ENCODE data around the gene MAMDC4.
"Not testable (repeated sequence)": the region's sequence is repeated elsewhere in the genome, so short reads cannot be mapped to it uniquely, and the experiment has no call there.

MAMDC4 gene

DNA sequence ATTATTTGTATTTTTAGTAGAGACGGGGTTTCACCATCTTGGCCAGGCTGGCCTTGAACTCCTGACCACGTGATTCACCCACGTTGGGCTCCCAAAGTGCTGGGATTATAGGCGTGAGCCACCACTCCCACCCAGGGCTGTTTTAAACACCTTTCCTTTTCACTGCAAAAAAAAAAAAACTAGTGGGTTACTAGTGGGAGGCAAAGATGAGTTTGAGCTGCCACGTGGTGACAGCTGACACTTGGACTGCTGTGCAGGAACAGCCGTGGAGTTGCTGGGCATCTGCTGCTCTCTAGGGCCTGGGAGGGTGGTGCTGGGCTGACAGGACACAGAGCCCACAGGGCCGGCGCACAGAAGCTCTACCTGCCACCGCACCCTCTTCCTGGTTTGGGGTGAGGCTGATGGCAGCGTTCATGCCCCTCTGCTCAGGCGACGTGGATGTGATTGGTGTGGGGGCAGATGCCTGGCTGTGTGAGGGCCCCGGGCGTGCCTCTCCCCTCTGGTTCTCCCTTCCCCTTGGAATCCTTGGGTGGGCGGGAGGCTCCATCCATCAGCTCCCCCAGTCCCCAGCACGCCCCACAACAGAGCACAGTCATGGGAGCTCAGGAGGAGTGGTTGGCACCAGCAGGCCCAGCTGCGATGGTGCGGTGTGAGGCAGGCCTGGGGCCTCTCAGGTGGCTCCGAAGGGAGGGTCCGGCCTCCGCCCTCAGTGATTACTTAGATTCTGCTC, 27.5 kb upstream of the MAMDC4 start:
- DNase-seq (ENCODE audit: low read depth in 2 of 2, low spot score in 1 of 2): no peak

DNA sequence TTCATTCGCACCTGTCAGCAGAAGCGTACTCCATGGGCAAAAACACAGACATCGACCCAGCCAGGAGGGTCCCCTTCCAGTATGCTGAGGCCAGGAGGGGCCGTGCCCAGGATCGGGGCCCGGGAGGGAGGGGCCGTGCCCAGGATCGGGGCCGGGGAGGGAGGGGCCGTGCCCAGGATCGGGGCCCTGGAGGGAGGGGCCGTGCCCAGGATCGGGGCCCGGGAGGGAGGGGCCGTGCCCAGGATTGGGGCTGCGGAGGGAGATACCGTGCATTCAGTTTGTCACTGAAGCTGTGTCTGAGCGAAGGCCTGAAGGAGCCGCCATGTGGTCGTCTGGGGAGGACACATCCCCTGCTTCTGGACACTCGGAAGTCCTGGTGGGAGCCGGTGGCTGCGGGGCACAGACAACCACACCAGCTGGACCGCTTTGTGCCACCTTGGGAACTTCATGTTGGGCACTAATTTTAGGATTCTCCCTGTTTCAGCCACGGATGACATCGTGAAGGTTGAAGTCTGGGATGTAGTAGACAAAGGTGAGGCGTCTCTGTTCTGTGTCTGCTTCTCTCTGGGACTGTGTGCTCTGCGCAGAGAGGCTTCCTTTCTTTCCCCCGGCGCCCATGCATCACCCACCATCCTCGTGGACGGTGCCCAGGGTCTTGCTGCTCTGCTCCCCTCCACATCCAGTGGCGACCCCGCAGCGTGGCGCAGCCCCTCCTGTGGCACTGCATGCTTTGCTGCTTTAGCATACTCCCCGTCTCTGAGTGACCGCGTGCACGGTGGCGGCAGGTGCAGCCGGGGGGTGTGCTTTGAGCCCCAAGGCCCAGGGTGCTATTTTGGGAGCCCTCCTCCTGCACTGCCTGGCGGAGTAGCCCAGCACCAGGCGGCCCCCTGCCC, 26.6 kb upstream of the MAMDC4 start:
- no peak for DNase-seq (ENCODE audit: low read depth in 2 of 2, low spot score in 1 of 2)

DNA sequence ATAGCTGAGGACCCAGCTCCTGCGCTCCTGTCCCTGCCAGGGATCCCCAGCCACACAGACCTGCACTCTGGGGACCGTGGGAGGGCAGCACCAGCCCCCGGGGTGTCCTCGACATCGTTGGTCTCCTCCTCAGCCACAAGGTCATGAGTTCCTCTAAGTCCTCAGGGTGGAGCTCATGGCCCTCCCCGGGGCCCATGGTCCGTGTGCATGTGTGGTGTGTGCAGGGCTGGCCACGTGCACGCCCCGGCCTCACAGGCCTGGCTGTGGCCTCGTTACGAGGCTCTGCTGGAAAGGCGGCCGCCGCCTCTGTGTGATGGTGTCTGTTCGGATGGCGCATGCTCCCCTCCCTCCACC, 26.0 kb upstream of the MAMDC4 start:
- no peak for DNase-seq (ENCODE audit: low read depth in 2 of 2, low spot score in 1 of 2)

DNA sequence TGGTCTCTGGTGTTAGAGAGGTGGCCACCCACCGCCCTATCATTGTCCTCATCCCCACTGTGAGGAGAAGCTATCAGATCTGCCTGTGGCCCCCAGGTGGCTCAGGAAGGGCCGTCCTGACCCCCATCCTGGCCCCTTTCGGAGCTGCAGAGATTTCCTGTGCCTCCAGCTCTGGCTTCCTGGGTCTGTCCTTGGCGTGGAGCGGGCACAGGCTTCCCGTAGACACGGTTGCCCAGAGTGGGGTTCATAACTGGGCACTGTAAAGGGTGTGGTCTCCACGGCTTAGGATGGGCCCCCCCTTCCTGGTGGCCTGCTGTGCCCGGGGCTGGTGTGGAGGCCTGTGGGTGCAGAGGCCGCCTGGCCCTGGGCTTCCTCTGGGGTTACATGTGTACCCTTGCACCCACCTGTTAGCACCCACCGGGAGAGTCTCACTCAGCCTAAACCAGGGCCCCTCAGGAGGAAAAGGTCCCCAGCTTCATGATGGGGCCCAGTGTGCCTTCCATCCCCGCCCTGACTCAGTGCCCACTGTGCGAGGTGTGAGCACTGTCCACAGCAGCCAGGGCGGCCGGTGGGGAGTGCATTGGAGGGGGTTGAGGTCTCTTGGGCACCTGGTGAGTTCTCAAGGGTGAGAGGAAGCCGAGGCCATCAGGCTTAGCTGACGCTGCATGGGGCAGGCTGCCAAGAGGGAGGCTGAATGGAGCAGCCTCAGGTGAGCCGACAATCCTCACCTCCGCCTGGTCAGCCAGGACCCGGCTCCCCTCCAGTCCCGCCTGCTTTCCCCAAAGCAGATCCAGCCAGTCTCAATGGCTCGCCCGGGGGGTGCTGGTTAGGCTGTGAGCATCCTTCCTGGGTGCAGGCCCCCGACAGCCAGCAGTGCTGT, 25.2 kb upstream of the MAMDC4 start:
- DNase-seq (ENCODE audit: low read depth in 2 of 2, low spot score in 1 of 2): no peak

DNA sequence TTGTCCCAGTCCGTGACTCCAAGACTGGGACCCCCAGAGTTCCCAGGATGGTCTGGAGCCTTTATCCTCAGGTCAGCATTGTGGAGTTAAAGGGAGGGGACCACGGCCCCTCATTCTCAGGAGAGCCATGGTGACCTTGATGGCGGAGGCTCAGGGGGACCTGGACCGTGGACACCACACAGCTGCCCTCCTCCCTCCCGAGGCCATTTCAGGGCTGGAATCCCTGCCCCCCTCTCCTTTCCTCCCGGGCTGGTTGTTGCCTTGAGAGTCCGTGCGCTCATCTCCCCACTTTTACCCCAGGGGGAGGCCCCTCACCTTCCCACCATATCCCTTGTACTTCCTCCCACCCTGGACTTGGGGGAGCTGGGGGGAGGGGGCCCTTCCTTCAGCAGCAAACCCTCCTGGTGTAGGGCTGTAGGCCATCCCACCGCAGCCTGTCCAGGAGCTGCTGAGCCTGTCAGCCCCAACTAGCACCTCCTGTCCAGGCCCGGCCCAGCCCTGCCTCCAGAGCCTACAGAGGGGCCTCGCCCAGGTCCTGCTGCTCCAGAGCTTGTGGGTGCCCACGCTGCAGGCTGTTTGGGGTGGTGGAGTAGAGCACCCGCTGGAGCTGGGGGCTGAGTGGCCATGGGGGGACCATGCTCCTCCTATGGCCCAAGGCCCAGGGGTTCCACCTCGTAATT, 24.2 kb upstream of the MAMDC4 start:
- DNase-seq (ENCODE audit: low read depth in 2 of 2, low spot score in 1 of 2): no peak

DNA sequence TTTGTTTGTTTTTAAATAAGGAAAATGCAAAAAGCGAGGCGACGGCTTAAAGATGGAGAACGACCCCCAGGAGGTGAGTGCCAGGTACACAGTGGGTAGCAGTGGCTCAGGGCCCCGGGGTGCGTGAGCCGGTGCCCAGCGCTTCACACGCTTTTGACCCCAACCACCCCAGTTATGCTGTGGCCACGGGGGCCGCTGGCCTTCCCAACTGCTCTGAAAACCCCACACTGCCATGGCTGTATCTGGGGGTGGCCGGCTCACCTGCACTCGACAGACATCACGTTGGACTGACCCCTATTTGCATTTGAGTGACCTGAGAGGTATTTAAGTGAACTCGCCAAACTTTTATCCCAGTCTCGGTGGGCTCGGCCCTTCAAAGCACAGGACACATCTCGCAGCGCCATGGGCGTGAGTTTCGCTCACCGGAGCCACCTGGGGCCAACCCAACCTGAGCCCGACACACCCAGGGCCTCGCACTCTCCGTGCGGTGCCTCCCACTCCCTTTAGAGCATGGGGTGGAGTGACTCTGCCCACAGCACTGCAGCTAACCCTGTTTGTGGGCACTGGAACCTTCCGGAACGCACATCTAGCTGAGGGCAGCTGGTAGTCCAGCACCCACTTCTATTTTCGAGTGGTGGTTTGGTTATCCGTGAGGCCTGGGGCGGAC, 23.5 kb upstream of the MAMDC4 start:
- no peak for DNase-seq (ENCODE audit: low read depth in 2 of 2, low spot score in 1 of 2)

DNA sequence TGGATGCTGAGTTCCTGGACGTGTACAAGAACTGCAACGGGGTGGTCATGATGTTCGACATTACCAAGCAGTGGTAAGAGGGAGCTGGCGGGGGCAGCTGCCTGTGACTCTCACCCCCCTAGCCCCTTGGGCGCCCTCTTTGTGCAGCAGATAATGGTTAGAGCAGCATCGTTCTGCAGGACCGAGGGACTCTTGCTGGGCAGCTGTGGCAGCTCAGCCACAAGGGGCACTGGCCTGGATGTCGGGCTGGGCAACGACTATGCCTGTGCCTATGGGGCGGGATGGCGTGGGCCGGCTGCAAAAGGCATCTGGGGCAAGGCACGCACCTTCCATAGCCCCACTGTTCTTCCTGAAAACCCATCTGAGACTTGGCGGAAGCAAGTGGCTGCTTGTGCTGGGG, 22.7 kb upstream of the MAMDC4 start:
- no peak for DNase-seq (ENCODE audit: low read depth in 2 of 2, low spot score in 1 of 2)

DNA sequence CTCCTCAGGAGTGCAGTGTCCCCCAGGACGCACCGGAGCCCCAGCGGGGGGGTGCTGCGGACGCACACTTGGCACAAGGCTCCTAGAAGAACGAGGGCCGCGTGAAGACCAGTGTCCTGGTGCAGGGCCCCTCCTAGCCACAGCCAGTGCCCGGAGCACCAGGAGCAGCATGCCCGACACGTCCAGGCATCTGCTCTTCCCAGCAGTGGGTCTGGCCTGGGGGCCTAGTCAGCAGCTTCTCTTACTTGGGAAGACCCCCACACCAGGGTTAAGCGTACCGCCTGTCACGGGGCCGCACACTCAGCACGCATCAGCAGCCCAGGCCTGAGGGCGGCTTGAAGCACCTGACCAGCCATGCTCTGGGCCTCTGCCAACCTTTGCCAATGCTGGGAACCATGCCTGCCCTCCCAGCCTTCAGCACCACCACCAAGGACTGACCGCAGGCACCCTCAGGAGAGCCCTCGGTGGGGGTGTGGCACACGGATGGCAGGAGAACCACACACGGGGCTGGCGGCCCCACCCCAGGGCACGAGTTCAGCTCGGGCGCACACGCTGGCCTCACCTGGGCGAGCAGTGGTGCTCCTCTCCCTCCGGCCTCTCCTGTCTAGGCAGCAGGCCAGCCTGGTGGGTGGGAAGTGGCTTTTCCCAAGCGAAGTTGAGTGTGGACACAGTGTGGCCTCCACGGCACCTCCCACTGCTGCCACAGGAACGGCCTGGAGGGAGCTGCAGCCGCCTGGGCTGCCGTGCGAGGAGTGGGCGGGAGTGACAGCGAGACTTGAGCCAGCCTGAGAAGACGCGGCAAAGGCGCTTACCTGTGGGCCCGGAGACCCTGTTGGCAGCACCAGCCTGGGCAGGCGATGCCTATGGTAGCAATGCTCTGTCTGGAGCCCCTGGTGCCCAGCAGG, 21.9 kb upstream of the MAMDC4 start:
- no peak for DNase-seq (ENCODE audit: low read depth in 2 of 2, low spot score in 1 of 2)

DNA sequence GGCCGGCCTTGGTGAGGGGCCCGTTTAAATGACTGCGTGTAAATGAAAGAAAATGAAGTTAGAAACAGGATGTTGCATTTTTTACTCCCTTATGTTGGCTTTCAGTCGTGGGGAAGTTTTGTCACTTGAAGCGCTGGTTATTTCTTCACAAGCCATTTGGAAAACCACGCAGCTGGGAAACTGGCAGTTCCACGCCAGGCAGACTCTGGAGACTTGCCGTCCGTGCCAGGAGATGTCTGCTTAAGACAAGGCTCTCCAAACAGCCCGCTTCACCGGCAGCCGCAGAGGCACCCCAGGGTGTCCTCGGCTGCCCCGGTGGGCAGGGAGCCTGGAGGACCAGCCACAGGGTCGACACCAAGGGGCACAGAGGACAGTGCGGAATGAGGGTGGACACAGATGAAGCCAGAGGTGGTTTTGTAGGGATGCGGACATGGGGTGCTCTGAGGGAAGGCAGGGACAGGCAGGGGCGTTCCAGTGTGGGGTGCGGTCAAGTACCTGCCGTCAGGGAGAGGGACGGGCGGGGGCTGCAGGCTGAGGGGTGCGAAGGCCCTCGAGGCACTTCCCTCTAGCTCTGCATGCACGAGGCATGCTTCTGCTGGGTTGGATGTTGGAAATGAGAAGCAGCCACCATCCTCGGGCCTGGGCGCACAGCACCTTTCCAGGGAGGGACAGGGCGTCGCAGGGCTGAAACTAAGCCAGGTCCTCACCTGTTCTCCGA, 21.0 kb upstream of the MAMDC4 start:
- DNase-seq (ENCODE audit: low read depth in 2 of 2, low spot score in 1 of 2): no peak

DNA sequence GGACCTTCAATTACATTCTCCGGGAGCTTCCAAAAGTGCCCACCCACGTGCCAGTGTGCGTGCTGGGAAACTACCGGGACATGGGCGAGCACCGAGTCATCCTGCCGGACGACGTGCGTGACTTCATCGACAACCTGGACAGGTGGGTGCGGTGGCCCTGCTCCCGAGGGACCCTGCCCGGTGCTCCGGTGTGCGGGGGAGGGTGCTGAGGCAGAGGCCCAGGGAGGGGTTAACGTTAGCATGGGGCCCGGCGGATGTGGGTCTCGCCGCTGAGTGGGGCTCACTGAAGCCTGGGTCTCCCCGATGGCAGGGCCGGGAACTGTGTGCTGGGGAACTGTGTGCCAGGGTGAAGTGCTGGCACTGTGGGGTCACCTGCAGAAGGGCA, 20.4 kb upstream of the MAMDC4 start:
- DNase-seq (ENCODE audit: low read depth in 2 of 2, low spot score in 1 of 2): no peak

DNA sequence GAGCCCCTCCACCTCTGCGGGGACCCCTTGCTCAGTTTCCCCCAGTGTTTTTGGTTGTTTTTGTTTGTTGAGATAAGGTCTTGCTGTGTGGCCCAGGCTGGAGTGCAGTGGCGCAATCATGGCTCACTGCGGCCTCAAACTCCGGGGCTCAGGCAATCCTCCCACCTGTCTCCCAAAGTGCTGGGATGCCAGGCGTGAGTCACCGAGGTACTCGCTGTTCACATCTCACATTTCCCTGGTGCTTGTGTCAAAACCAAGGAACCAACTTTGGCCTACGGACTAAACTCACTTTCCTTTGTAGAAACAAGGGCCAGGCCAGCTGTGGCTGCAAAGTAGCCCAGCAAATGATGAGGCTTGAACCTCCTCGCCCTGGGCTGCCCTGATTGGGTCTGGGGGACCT, 19.6 kb upstream of the MAMDC4 start:
- DNase-seq (ENCODE audit: low read depth in 2 of 2, low spot score in 1 of 2): no peak

DNA sequence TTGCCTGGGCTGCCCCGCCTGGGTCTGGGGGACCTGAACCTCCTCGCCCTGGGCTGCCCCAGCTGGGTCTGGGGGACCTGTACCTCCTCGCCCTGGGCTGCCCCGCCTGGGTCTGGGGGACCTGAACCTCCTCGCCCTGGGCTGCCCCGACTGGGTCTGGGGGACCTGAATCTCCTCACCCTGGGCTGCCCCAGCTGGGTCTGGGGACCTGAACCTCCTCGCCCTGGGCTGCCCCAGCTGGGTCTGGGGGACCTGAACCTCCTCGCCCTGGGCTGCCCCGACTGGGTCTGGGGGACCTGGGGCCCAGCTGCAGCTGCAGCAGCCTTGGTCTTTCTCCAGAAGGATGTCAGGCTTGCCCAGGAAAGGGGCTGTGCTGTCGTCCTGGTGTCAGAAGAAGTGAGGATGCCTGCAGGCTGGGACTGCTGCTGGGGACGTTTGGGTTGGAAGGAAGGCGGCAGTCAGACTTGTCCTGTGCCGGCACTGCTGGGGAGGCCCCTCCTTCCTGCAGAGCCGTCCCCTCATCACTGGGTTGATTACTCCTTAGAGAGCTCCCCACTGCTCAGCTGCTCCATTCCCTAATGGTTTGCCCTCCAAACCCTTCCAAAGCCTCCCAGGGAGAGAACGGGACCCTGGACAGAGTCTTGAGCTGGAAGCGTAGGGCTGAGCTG, 18.6 kb upstream of the MAMDC4 start:
- DNase-seq (ENCODE audit: low read depth in 2 of 2, low spot score in 1 of 2): not testable (repeated sequence)

DNA sequence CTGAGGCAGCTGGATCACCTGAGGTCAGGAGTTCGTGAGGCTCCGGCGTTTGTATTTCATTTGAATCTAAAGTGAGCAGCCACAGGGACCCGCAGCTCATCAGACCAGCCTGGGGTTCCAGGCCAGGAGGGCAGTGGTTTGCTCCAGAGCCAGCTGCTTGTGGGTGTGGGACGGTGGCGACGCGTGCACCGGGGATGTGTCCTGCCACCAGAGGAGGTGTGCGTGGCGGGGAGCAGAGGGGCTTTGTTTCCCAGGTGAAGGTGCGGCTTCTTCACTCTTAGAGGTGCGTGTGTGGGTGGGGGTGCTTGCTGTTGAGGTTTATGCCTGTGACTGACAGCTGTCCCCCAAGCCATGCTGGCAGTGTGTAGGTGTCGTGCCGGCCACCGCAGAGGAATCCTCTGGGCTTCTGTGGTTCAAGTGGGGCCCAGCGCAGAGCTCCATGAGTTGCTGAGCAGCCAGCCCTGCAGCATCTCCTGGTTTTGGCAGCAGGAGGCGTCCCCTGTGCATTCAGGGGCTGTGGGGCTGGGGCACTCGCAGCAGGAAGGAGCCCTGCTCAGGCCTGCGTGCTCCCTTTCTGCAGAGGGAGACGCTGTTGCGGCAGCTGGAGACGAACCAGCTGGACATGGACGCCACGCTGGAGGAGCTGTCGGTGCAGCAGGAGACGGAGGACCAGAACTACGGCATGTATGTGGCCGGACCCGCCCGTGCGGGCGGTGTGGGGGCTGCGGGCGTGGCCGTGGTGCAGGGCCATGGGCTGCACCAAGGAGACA, 16.8 kb upstream of the MAMDC4 start:
- DNase-seq (ENCODE audit: low read depth in 2 of 2, low spot score in 1 of 2): no peak

DNA sequence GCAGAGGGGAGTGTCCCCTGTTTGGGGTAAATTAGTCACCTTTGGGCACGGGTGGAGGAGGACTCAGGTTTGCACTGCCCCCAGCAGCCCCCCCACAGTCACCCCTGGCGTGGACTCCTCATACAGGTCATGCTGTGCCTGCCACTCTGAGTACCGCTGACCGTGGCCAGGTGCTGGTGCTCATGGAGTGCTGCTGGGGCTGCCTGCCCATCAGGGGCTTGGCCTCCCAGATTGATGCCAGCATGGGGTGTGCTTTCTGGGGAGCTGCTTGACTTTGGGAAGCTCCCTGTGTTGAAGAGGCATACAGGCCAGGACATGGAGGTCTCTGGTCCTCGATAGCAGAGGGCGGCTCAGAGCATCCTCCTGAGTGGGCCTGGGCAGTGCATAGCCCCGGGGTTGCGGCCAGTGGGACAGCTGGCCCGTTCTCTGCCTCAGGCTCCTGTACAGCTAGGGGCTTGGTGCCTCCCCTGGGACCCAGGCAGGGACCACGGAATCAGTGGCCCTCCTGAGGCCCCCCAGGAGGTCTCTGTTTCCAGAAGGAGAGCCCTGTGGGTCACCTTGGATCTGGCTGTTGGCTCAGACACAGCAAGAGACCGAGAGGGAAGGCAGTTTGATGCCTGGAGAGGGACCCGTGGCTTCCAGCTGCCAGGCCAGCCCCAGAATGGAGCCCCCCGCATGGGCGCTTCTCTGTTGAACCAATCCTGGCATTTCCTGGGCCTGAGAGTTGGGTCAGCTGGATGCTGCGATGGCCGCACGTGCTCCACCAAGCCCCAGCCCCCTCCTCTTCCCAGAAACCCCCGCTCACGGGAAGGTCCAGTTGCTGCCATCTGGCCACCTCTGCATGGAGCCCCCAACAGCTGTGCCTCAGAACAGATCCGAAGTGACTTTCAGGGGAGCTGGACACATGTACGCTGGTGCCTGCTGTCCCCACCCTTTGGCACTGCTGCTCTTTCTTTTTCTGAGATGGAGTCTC, 15.9 kb upstream of the MAMDC4 start:
- DNase-seq (ENCODE audit: low read depth in 2 of 2, low spot score in 1 of 2): no peak

DNA sequence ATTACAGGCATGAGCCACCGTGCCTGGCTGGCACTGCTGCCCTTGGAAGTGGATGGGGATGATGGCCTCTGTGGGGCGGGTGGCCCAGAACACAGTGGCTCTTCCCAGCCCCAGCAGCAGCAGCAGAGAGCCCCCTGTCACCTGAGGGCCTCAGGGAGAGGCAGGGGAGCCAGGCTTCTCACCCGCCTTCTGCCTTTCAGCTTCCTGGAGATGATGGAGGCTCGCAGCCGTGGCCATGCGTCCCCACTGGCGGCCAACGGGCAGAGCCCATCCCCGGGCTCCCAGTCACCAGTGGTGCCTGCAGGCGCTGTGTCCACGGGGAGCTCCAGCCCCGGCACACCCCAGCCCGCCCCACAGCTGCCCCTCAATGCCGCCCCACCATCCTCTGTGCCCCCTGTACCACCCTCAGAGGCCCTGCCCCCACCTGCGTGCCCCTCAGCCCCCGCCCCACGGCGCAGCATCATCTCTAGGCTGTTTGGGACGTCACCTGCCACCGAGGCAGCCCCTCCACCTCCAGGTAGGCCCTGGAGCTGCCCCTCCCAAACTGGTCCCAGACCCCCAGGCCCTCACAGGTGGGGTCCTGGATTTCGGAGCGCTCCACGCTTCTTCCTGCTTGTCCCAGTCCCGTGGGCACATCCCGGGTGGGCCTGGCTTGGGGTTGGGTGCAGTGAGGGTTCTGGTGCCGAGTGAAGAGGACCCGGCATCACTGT, 14.8 kb upstream of the MAMDC4 start:
- no peak for DNase-seq (ENCODE audit: low read depth in 2 of 2, low spot score in 1 of 2)

DNA sequence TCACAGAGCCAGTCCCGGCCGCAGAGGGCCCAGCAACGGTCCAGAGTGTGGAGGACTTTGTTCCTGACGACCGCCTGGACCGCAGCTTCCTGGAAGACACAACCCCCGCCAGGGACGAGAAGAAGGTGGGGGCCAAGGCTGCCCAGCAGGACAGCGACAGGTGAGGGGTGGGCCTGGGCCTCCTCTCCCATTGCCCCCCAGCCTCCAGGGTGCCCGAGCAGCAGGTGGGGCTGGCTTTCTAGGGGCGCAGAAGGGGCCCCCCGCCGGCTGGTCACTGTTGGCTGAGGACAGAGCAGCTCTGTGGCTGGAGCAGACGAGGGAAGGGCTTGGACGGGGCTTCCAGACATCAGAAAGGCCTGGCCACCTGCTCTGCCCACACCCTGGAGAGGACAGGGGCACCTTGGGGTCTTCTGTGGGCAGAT, 14.3 kb upstream of the MAMDC4 start:
- not testable (repeated sequence) for DNase-seq (ENCODE audit: low read depth in 2 of 2, low spot score in 1 of 2)

All from stimulated activated CD8-positive, alpha-beta memory T cell treated with anti-CD3 and anti-CD28 coated beads, Interleukin-4, amount 100 ng/mL, for 1 hour (primary cell).